ENCODE measurements around the gene ZNF385A. TPM values are rescaled to one million over a fixed set of nuclear protein-coding genes. Genes with fewer than 3 reads are reported as not detected.

ZNF385A gene
- total and polyA plus RNA-seq, 9 of the 15 experiments (the other 6 are each of a cell fraction or from before 2014, with no cell fraction given): 1.0 to 111 (median 7.7) TPM

DNA sequence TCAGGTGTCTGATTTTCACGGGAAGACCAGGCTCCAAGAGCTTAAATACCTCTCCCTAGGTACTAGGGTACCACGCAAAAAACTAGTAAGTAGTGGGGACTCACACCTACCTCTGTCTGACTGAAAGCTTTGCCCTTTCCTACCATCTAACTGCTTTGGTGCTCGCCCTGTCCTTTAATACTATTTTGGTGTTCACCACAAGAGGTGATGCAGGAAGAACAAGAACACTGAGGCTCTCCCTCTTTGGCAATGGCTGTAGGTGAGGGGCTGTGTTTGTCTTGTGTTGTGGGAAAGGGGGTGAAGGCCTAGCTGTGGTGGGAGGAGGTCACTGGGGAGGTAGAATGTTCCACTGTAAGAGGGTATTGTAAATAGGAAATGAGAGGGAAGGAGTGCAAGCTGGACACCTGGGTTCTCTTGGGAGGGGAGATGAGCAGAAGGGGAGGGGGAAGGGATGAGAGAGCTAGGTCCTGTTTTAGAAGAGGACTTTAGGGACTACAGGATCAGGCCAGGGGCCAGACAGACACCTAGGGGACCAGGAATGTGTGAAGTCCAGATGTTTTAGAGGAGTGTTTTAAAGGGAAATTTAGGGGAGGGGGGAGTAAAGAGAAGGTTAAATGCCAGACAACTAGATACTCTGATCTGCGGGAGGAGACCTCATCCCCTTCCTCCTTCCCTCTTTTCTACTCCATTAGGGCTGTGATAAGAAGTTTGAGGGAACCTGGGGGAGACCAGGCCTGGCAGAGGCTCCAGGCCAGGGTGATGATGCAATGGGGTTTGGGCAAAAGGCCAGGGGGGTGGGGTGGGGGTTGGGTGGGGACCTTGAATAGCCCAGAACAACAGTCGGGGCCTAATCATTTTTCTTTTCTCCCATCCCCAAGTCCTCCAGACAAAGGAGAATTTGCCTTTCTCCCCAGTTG is 32.4 kb upstream of the ZNF385A start (continued):
- TF ChIP-seq, protein P1, sequence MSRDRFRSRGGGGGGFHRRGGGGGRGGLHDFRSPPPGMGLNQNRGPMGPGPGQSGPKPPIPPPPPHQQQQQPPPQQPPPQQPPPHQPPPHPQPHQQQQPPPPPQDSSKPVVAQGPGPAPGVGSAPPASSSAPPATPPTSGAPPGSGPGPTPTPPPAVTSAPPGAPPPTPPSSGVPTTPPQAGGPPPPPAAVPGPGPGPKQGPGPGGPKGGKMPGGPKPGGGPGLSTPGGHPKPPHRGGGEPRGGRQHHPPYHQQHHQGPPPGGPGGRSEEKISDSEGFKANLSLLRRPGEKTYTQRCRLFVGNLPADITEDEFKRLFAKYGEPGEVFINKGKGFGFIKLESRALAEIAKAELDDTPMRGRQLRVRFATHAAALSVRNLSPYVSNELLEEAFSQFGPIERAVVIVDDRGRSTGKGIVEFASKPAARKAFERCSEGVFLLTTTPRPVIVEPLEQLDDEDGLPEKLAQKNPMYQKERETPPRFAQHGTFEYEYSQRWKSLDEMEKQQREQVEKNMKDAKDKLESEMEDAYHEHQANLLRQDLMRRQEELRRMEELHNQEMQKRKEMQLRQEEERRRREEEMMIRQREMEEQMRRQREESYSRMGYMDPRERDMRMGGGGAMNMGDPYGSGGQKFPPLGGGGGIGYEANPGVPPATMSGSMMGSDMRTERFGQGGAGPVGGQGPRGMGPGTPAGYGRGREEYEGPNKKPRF (IDR thresholded peaks at IDR 0.05; ENCODE audit: low read depth, low read length): no peak
- TF ChIP-seq NFXL1 (CRISPR knock-in tag; IDR thresholded peaks at IDR 0.05): no peak
- TF ChIP-seq TRIM24 (IDR thresholded peaks at IDR 0.05): no peak
- TF ChIP-seq FOXK2 (conservative IDR thresholded peaks at IDR 0.05 in 1 of 2, IDR thresholded peaks at IDR 0.05 in 1 of 2; ENCODE audit: low read depth in 2 of 2): no peak
- no peak for TF ChIP-seq SAP30 (IDR thresholded peaks at IDR 0.05; ENCODE audit: borderline replicate concordance, insufficient read depth, low read depth, low read length, poor library complexity, severe bottlenecking)
- peak; percentile 26; the same call in 1 of the 2 replicates for TF ChIP-seq MYC (IDR thresholded peaks at IDR 0.05; ENCODE audit: low read depth, low read length)
- TF ChIP-seq MYC (CRISPR knock-in tag; IDR thresholded peaks at IDR 0.05; ENCODE audit: borderline replicate concordance, low read depth): no peak
- no peak for TF ChIP-seq ILF3 (IDR thresholded peaks at IDR 0.05; ENCODE audit: borderline replicate concordance)
- TF ChIP-seq KLF13 (tag; IDR thresholded peaks at IDR 0.05; ENCODE audit: borderline replicate concordance, low read depth): no peak
- no peak for TF ChIP-seq XRCC4 (IDR thresholded peaks at IDR 0.05; ENCODE audit: extremely low read depth, insufficient read depth, insufficient read length)
- TF ChIP-seq, protein P2, sequence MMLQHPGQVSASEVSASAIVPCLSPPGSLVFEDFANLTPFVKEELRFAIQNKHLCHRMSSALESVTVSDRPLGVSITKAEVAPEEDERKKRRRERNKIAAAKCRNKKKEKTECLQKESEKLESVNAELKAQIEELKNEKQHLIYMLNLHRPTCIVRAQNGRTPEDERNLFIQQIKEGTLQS (IDR thresholded peaks at IDR 0.05): peak; percentile 95
- TF ChIP-seq, protein P2 (CRISPR knock-in tag; conservative IDR thresholded peaks at IDR 0.05): no peak; the same call in 1 of the 2 replicates
- no peak for TF ChIP-seq HCFC1 (IDR thresholded peaks at IDR 0.05; ENCODE audit: low read depth, low read length)
- TF ChIP-seq GATA2 (CRISPR knock-in tag; IDR thresholded peaks at IDR 0.05): no peak
- TF ChIP-seq FOXJ2 (tag; IDR thresholded peaks at IDR 0.05): no peak
- no peak for TF ChIP-seq SMARCE1 (IDR thresholded peaks at IDR 0.05)
- TF ChIP-seq SMC3 (conservative IDR thresholded peaks at IDR 0.05; ENCODE audit: insufficient read depth, low read depth, low read length): no peak
- no peak for TF ChIP-seq KLF6 (CRISPR knock-in tag; IDR thresholded peaks at IDR 0.05; ENCODE audit: borderline replicate concordance)
- TF ChIP-seq MEF2D (tag; conservative IDR thresholded peaks at IDR 0.05; ENCODE audit: low read depth): no peak
- TF ChIP-seq ZNF12 (CRISPR knock-in tag; IDR thresholded peaks at IDR 0.05): no peak
- TF ChIP-seq ZNF121 (CRISPR knock-in tag; conservative IDR thresholded peaks at IDR 0.05): no peak
- no peak for TF ChIP-seq RUNX1 (IDR thresholded peaks at IDR 0.05; ENCODE audit: low read depth)
- no peak for TF ChIP-seq HDAC2 (IDR thresholded peaks at IDR 0.05)
- TF ChIP-seq, protein P3, sequence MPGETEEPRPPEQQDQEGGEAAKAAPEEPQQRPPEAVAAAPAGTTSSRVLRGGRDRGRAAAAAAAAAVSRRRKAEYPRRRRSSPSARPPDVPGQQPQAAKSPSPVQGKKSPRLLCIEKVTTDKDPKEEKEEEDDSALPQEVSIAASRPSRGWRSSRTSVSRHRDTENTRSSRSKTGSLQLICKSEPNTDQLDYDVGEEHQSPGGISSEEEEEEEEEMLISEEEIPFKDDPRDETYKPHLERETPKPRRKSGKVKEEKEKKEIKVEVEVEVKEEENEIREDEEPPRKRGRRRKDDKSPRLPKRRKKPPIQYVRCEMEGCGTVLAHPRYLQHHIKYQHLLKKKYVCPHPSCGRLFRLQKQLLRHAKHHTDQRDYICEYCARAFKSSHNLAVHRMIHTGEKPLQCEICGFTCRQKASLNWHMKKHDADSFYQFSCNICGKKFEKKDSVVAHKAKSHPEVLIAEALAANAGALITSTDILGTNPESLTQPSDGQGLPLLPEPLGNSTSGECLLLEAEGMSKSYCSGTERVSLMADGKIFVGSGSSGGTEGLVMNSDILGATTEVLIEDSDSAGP (CRISPR knock-in tag; IDR thresholded peaks at IDR 0.05): no peak
